ENCODE data around the gene GAPDH. TPM values are rescaled to one million over a fixed set of nuclear protein-coding genes. Genes with fewer than 3 reads are reported as not detected.

GAPDH gene
- total and polyA plus RNA-seq, 10 of the 15 experiments (the other 5 are each of a cell fraction or from before 2014, with no cell fraction given), result 5,606 to 14,240 (median 9,400) TPM

GRCh38 chr12:6492838-6493496, 41.4 kb upstream of the GAPDH start, which contains the start of gene MRPL51 (continued):
- TF ChIP-seq CBX5 (IDR thresholded peaks at IDR 0.05; ENCODE audit: low read depth) (no peak), ZBTB11 (CRISPR knock-in tag; IDR thresholded peaks at IDR 0.05) (peak; percentile 82), CEBPZ (IDR thresholded peaks at IDR 0.05; ENCODE audit: low read depth, low read length) (no peak), SP1 (IDR thresholded peaks at IDR 0.05; ENCODE audit: low read depth, low read length) (peak; percentile 56), PAX8 (IDR thresholded peaks at IDR 0.05) (peak; percentile 47; the same call in 1 of the 2 replicates), MTA2 (IDR thresholded peaks at IDR 0.05; ENCODE audit: low read depth) (no peak), E2F8 (IDR thresholded peaks at IDR 0.05; ENCODE audit: low read depth, partially characterized antibody) (peak; percentile 90), TARDBP (IDR thresholded peaks at IDR 0.05; ENCODE audit: borderline replicate concordance) (peak; percentile 11; the same call in 1 of the 2 replicates), RAD51 (IDR thresholded peaks at IDR 0.05) (no peak), NR2F1 (conservative IDR thresholded peaks at IDR 0.05) (no peak), E2F4 (IDR thresholded peaks at IDR 0.05; ENCODE audit: low read depth, low read length) (no peak), CHD2 (IDR thresholded peaks at IDR 0.05; ENCODE audit: borderline replicate concordance, low read depth, low read length) (peak; percentile 48; the same call in 1 of the 2 replicates), ATF3 (IDR thresholded peaks at IDR 0.05; ENCODE audit: borderline replicate concordance, extremely low read depth, low read depth, low read length) (no peak), CREB1 (IDR thresholded peaks at IDR 0.05; ENCODE audit: low read depth) (peak; percentile 87), MAX (IDR thresholded peaks at IDR 0.05; ENCODE audit: low read depth, low read length) (peak; percentile 71; the same call in 1 of the 2 replicates), HDAC6 (IDR thresholded peaks at IDR 0.05; ENCODE audit: unreplicated experiment) (no peak), BRCA1 (IDR thresholded peaks at IDR 0.05; ENCODE audit: low read depth, low read length) (no peak), ZBED1 (IDR thresholded peaks at IDR 0.05; ENCODE audit: borderline replicate concordance) (no peak), SMAD5 (IDR thresholded peaks at IDR 0.05; ENCODE audit: low read depth) (peak; percentile 79; the same call in 1 of the 2 replicates)
